ENCODE data around the gene DPM3.

Gene DPM3

DNA sequence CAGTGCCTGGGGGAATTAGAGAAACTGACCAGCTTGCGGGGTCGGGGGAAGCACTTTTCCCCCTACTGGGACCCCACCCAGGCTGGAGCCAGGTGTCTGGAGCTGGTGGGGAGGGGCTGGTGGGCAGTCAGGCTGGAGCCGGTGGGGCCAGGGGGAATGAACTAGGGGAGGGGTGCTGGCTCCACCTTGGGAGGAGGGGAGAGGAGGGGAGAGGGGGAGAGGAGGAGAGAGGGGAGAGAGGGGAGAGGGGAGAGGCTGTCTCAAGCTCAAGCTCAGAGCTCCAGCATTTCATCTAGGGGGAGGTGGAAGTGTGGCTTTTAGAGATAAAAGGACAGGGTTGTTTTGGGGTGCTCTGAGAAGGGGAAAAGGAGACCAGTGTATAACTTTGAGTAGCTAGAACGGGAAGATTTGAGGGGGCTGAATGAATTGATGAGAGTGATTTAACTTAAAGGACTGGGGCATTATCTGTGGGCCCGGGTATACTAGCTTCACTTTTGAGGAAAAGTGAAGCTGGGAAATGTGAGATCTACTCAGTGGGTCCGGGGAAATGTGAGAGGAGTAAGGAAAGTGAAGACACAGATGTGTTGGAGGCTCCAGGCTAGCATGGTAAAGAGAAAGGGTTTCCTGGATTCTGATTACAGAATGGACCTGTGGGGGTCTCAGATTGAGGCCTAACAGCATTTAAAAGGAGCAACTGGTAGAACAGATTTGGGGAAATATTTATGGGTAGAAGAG, 9.9 kb downstream of the DPM3 start:
- DNase-seq (ENCODE audit: extremely low read depth, low read depth): no peak
- TF ChIP-seq, protein P1, sequence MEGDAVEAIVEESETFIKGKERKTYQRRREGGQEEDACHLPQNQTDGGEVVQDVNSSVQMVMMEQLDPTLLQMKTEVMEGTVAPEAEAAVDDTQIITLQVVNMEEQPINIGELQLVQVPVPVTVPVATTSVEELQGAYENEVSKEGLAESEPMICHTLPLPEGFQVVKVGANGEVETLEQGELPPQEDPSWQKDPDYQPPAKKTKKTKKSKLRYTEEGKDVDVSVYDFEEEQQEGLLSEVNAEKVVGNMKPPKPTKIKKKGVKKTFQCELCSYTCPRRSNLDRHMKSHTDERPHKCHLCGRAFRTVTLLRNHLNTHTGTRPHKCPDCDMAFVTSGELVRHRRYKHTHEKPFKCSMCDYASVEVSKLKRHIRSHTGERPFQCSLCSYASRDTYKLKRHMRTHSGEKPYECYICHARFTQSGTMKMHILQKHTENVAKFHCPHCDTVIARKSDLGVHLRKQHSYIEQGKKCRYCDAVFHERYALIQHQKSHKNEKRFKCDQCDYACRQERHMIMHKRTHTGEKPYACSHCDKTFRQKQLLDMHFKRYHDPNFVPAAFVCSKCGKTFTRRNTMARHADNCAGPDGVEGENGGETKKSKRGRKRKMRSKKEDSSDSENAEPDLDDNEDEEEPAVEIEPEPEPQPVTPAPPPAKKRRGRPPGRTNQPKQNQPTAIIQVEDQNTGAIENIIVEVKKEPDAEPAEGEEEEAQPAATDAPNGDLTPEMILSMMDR (IDR thresholded peaks at IDR 0.05; ENCODE audit: low read depth, low read length): no peak

DNA sequence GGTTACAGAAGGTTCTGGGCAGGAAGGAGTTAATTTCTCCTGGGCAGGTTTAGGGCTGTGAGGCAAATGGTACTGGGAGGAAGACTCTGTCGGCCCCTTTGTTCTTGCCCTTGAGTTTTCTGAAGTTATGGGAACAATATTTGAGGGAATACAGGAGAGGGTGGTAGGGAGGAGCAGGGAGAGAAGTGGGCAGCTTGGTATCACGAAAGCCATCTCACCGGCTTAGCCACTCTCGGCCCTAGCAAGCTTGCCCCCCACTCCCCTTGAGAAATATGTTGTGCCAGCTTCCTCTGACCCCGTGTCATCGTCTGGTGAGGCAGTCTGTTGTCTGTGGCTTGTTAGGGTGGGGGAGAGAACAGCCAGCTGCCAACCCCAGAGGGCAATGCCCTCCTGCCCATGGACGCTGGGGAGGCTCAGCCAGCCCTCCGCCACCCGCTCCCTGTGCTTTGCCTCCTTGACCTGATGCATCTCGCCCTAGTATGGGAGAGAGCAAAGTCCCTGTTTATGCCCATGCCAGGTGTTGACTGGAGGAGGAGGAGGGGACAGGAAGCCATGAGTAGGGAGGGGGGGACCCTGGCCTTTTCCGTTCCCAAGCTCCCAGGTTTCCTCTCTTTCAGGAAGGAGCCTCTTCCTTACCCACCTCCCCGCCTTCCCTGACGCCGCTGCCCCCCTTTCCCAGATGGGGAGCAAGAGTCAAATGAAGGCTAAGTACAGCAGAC, 11.4 kb downstream of the DPM3 start:
- TF ChIP-seq, protein P1 (IDR thresholded peaks at IDR 0.05; ENCODE audit: low read depth, low read length): no peak
- DNase-seq (ENCODE audit: extremely low read depth, low read depth): no peak

DNA sequence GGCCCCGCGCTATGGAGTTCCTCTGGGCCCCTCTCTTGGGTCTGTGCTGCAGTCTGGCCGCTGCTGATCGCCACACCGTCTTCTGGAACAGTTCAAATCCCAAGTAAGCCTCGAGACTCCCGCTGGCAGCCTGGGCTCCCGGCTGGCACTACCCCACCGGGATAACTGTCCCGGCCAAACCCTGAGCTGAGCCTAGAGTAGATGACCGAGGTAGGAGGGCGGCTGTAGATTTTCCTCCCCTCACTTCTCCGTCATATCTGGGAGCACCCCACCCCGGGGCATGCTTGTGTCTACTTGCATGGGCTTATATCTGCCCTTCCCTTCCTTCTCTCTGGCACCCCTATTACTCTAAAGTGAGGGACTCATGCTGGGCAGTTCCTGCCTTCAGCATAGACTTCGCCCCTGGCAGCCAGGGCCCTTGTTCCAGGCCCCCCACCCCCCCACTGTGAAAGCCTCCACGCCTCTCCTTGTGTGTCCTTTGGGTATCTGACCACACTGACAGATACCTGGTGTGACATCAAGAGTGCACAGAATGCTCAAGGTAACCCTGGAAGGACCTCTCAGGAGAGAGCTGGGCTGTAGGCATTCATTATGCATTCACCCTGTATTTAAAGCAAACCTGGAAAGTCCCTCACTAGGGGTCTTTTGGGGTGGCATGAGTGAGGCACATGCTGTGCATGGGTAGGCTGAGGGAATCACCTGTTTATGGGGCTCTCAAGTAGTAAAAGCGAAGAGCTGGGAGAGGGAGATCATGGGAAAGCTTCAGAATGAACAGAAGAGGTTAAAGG, 12.2 kb downstream of the DPM3 start:
- TF ChIP-seq, protein P1 (IDR thresholded peaks at IDR 0.05; ENCODE audit: low read depth, low read length): no peak
- no peak for DNase-seq (ENCODE audit: extremely low read depth, low read depth)

DNA sequence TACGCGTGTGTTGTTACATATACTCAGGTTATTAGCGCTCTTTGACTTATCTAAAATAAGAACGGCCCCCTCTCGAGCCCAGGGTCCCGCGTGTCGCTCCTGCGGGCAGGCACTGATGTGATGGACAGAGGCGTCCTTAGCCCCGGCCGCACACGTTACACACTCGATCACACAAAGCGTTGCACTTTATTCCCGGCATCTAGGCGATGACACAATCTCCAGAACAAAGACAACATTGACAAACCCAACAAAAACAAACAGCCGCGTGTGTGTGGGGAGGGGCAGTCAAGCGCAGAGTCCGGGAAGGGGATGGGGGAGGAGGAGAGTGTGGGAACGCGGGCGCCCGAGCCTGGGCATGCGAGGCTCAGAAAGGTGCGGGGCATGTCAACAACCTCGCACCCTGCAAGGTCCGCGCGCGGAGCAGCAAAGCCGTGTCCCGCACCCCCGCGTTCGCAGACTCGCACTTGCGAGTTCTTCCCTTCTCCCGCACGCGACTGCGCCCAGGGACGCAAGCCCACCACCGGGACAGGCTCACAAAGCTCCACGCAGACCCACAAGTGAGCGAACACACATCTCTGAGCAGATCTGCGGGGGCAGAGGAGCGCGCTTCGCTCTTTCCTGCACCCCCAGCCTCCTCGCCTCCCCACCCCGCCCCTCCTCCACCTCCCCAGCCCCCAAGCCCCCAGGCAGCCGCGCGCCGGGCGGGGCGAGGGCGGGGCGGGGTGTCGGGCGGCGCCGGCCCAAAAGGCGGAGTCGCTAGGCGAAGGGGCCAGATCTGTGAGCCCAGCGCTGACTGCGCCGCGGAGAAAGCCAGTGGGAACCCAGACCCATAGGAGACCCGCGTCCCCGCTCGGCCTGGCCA, 13.0 kb downstream of the DPM3 start, which contains the start of gene EFNA1:
Gene EFNA1 (plus strand): TSS at position 772 of the 862 bp plus-strand sequence. CDS start 102 bp downstream, outside the sequence.
- DNase-seq (ENCODE audit: extremely low read depth, low read depth): no peak
- TF ChIP-seq, protein P1 (IDR thresholded peaks at IDR 0.05; ENCODE audit: low read depth, low read length): no peak

DNA sequence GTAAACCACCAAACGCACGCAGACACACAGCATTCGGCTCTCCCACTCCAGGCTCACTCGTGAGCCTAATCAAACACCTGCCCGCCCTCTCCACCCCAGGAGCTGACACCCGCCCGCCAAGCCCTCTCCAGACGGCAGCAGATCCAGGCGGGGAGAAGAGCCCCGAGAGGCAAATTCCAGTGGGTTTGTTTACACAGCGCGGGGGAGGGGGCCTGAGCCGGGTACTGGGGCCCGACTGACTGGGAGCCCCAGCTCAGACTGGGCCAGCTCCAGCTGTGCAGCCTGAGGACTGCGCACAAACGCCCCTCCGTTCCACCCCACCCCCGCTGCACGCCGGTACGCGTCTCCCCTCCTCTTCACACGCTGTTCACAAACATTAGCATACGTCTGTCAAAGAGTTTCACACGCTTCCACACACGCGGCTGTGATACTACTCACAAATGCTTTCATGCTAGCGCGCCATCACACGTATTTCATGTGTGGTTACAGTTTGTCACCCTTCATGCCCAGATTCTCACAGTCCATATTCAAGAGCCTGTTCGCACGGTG, 13.7 kb downstream of the DPM3 start:
- TF ChIP-seq, protein P1 (IDR thresholded peaks at IDR 0.05; ENCODE audit: low read depth, low read length): no peak
- DNase-seq (ENCODE audit: extremely low read depth, low read depth): no peak

DNA sequence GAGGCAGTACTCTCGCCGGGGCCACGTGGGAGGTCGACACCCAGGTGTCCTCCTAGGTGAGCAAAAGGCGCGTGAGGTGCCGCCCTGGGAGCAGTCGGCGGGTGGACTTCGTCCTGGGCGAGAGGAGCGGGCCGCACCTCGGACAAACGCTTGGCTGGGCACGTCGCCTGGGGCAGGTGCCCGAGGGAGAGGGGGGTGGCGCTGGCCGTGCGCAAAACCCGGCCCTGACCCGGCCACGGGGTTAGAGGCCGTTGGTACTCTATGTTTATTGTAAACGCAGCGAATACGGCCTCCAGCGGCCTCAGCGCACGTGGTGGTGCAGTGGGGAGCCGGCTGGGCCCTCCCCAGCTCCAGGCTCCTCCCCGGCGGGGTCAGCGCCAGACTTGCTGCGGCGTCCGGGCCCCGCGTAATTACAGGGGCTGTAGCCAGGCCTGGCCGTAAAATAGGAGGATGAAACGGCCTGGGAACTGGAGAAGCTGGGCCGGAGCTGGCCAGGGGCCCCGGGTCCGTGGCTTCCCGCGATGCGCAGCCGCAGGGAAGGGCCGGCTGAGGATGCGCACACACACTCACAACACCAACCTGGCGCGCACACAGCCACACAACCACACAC, 14.3 kb downstream of the DPM3 start:
- TF ChIP-seq, protein P1 (IDR thresholded peaks at IDR 0.05; ENCODE audit: low read depth, low read length): no peak
- DNase-seq (ENCODE audit: extremely low read depth, low read depth): no peak

All from AG09319 (cell line).